Activated naive CD4-positive, alpha-beta T cell treated with anti-CD3 and anti-CD28 coated beads, Interleukin-2, amount 10 ng/mL, durations not matched to agents 7 days and 5 days (primary cell): Measurements from ENCODE around the gene MSMP.

Experiments
- CTCF ChIA-PET: fragments of 350-600 bp; sonication (Branson Sonifier 250); formaldehyde crosslinking; loops from one replicate; lab custom pipeline; 2021; ENCODE audit warnings: antibody characterized with exemption; lab: Charles Lee
- DNase-seq: peaks from one replicate; pipeline ENCODE4 v3.0.0-alpha.2; 2020
- H3K27ac Mint-ChIP-seq: one replicate; pipeline ENCODE4 v1.8.0; 2021; ENCODE audit warnings: mild to moderate bottlenecking, moderate library complexity, mixed read lengths
- H3K27me3 Mint-ChIP-seq: one replicate; pipeline ENCODE4 v1.8.0; 2021; ENCODE audit warnings: mild to moderate bottlenecking, mixed read lengths
- H3K36me3 Mint-ChIP-seq: one replicate; pipeline ENCODE4 v1.8.0; 2021; ENCODE audit warnings: mixed read lengths
- H3K4me1 Mint-ChIP-seq: one replicate; pipeline ENCODE4 v1.8.0; 2021; ENCODE audit warnings: mixed read lengths
- H3K4me3 Mint-ChIP-seq: one replicate; pipeline ENCODE4 v1.8.0; 2021; ENCODE audit warnings: mild to moderate bottlenecking, moderate library complexity, mixed read lengths
- H3K9me3 Mint-ChIP-seq: one replicate; pipeline ENCODE4 v1.8.0; 2021; ENCODE audit warnings: mixed read lengths

MSMP gene

GRCh38 chr9:35790025-35790384 lies 35.9 kb upstream of the MSMP start:
- Mint-ChIP-seq H3K9me3 (no peaks in the 10 kb centered on the region), H3K4me1 (peaks cover 7% of the 10 kb centered on the region), H3K4me3 (no peak overlapping the region), H3K36me3 (peaks cover 20% of the 10 kb centered on the region), H3K27me3 (no peaks in the 10 kb centered on the region), H3K27ac (no peak overlapping the region)
- no peak for DNase-seq
- CTCF ChIA-PET = interaction anchor here (0.7 to 5.4 kb wide), 34 partner anchors 11 to 233 kb away, joined by 3 to 97 read pairs (median 5); partner anchors contain the start of genes CCDC107, CREB3, FAM221B and HINT2

GRCh38 chr9:35789541-35789940 lies 35.5 kb upstream of the MSMP start:
- Mint-ChIP-seq H3K4me1 (peaks cover 5% of the 10 kb centered on the region), H3K27me3 (no peaks in the 10 kb centered on the region), H3K36me3 (peaks cover 22% of the 10 kb centered on the region), H3K9me3 (no peaks in the 10 kb centered on the region), H3K4me3 (no peak overlapping the region), H3K27ac (no peak overlapping the region)
- no peak for DNase-seq
- CTCF ChIA-PET = interaction anchor here (0.7 to 5.4 kb wide), 30 partner anchors 11 to 234 kb away, joined by 3 to 97 read pairs (median 6); partner anchors contain the start of genes CCDC107, CREB3, FAM221B and RMRP

GRCh38 chr9:35783418-35783817 lies 29.3 kb upstream of the MSMP start:
- no peaks in the 10 kb centered on the region for H3K27me3 Mint-ChIP-seq
- peaks cover 32% of the 10 kb centered on the region for H3K36me3 Mint-ChIP-seq
- CTCF ChIA-PET = interaction anchor here (1.7 kb wide), 1 partner anchor 99 kb away, joined by 5 read pairs; no protein-coding TSS in a partner anchor

GRCh38 chr9:35781066-35781465 lies 27.0 kb upstream of the MSMP start:
- no peaks in the 10 kb centered on the region for H3K27me3 Mint-ChIP-seq
- no peak overlapping the region for H3K27ac Mint-ChIP-seq
- no peak for DNase-seq
- peaks cover 21% of the 10 kb centered on the region for H3K36me3 Mint-ChIP-seq
- no peak overlapping the region for H3K4me3 Mint-ChIP-seq
- H3K9me3 Mint-ChIP-seq = no peaks in the 10 kb centered on the region
- H3K4me1 Mint-ChIP-seq = no peaks in the 10 kb centered on the region
- CTCF ChIA-PET = no interaction called here

More at GRCh38 chr9:35783418-35783817, 29.3 kb upstream of the MSMP start:
- H3K27ac Mint-ChIP-seq = no peak overlapping the region
- DNase-seq = no peak
- H3K4me1 Mint-ChIP-seq = no peaks in the 10 kb centered on the region
- H3K4me3 Mint-ChIP-seq = no peak overlapping the region
- H3K9me3 Mint-ChIP-seq = no peaks in the 10 kb centered on the region

GRCh38 chr9:35778496-35778895 lies 24.4 kb upstream of the MSMP start:
- peaks cover 12% of the 10 kb centered on the region for H3K36me3 Mint-ChIP-seq
- no peaks in the 10 kb centered on the region for H3K27me3 Mint-ChIP-seq
- no peaks in the 10 kb centered on the region for H3K9me3 Mint-ChIP-seq
- no peak for DNase-seq
- H3K4me3 Mint-ChIP-seq = no peak overlapping the region
- CTCF ChIA-PET = interaction anchor here (0.8 to 1.9 kb wide), 4 partner anchors 12 to 166 kb away, joined by 3 to 9 read pairs (median 3); no protein-coding TSS in a partner anchor
- no peak overlapping the region for H3K27ac Mint-ChIP-seq
- H3K4me1 Mint-ChIP-seq = no peaks in the 10 kb centered on the region

GRCh38 chr9:35776018-35776417 lies 21.9 kb upstream of the MSMP start:
- peak overlapping the region; percentile 28 for H3K27ac Mint-ChIP-seq
- H3K4me3 Mint-ChIP-seq = no peak overlapping the region
- no peak for DNase-seq
- CTCF ChIA-PET = interaction anchor here (0.8 to 1.8 kb wide), 3 partner anchors 9 to 106 kb away, joined by 3 to 8 read pairs (median 3); no protein-coding TSS in a partner anchor
- H3K36me3 Mint-ChIP-seq = peaks cover 8% of the 10 kb centered on the region
- no peaks in the 10 kb centered on the region for H3K4me1 Mint-ChIP-seq
- no peaks in the 10 kb centered on the region for H3K27me3 Mint-ChIP-seq
- no peaks in the 10 kb centered on the region for H3K9me3 Mint-ChIP-seq

- no peak for DNase-seq
- Mint-ChIP-seq H3K27me3 (no peaks in the 10 kb centered on the region), H3K9me3 (no peaks in the 10 kb centered on the region), H3K4me1 (no peaks in the 10 kb centered on the region), H3K36me3 (peaks cover 3% of the 10 kb centered on the region), H3K27ac (no peak overlapping the region), H3K4me3 (no peak overlapping the region)
- CTCF ChIA-PET = interaction anchor here (0.8 to 1.8 kb wide), 3 partner anchors 10 to 107 kb away, joined by 3 to 8 read pairs (median 3); no protein-coding TSS in a partner anchor
Measured at GRCh38 chr9:35774907-35775635, 21.0 kb upstream of the MSMP start.

- H3K36me3 Mint-ChIP-seq = no peaks in the 10 kb centered on the region
- no peaks in the 10 kb centered on the region for H3K9me3 Mint-ChIP-seq
- H3K4me1 Mint-ChIP-seq = no peaks in the 10 kb centered on the region
- no peak for DNase-seq
- H3K4me3 Mint-ChIP-seq = no peak overlapping the region
- H3K27ac Mint-ChIP-seq = no peak overlapping the region
- H3K27me3 Mint-ChIP-seq = no peaks in the 10 kb centered on the region
- CTCF ChIA-PET = interaction anchor here (0.8 to 2.2 kb wide), 2 partner anchors 17 to 23 kb away, joined by 5 to 9 read pairs; no protein-coding TSS in a partner anchor
Measured at GRCh38 chr9:35771943-35772342, 17.9 kb upstream of the MSMP start.

GRCh38 chr9:35771534-35771933 lies 17.5 kb upstream of the MSMP start:
- Mint-ChIP-seq H3K27ac (no peak overlapping the region), H3K36me3 (no peaks in the 10 kb centered on the region), H3K4me1 (no peaks in the 10 kb centered on the region), H3K4me3 (no peak overlapping the region), H3K27me3 (no peaks in the 10 kb centered on the region), H3K9me3 (no peaks in the 10 kb centered on the region)
- no peak for DNase-seq
- CTCF ChIA-PET = interaction anchor here (1.1 to 2.2 kb wide), 2 partner anchors 17 to 19 kb away, joined by 4 to 9 read pairs; no protein-coding TSS in a partner anchor

- CTCF ChIA-PET = interaction anchor here (0.7 to 2.2 kb wide), 4 partner anchors 17 to 113 kb away, joined by 3 to 9 read pairs (median 4); partner anchors contain the start of genes CCDC107 and RMRP
- Mint-ChIP-seq H3K36me3 (no peaks in the 10 kb centered on the region), H3K27ac (no peak overlapping the region), H3K9me3 (no peaks in the 10 kb centered on the region), H3K4me1 (no peaks in the 10 kb centered on the region), H3K4me3 (no peak overlapping the region), H3K27me3 (no peaks in the 10 kb centered on the region)
- DNase-seq = no peak
Measured at GRCh38 chr9:35771075-35771433, 17.0 kb upstream of the MSMP start.

GRCh38 chr9:35769763-35770162 lies 15.7 kb upstream of the MSMP start:
- Mint-ChIP-seq H3K4me1 (no peaks in the 10 kb centered on the region), H3K9me3 (no peaks in the 10 kb centered on the region), H3K36me3 (no peaks in the 10 kb centered on the region), H3K27ac (no peak overlapping the region), H3K27me3 (no peaks in the 10 kb centered on the region), H3K4me3 (no peak overlapping the region)
- CTCF ChIA-PET = interaction anchor here (0.5 kb wide), 1 partner anchor 19 kb away, joined by 3 read pairs; no protein-coding TSS in a partner anchor
- no peak for DNase-seq

- H3K9me3 Mint-ChIP-seq = no peaks in the 10 kb centered on the region
- no peaks in the 10 kb centered on the region for H3K4me1 Mint-ChIP-seq
- H3K27ac Mint-ChIP-seq = no peak overlapping the region
- DNase-seq = no peak
- CTCF ChIA-PET = interaction anchor here (0.6 to 1.1 kb wide), 2 partner anchors 10 to 55 kb away, joined by 3 to 4 read pairs; no protein-coding TSS in a partner anchor
- H3K4me3 Mint-ChIP-seq = no peak overlapping the region
- H3K27me3 Mint-ChIP-seq = no peaks in the 10 kb centered on the region
- H3K36me3 Mint-ChIP-seq = peaks cover 3% of the 10 kb centered on the region
Measured at GRCh38 chr9:35767458-35767857, 13.4 kb upstream of the MSMP start.

GRCh38 chr9:35766997-35767396 lies 12.9 kb upstream of the MSMP start:
- no peaks in the 10 kb centered on the region for H3K9me3 Mint-ChIP-seq
- no peaks in the 10 kb centered on the region for H3K4me1 Mint-ChIP-seq
- peaks cover 3% of the 10 kb centered on the region for H3K36me3 Mint-ChIP-seq
- no peak overlapping the region for H3K4me3 Mint-ChIP-seq
- DNase-seq = no peak
- H3K27me3 Mint-ChIP-seq = no peaks in the 10 kb centered on the region
- CTCF ChIA-PET = interaction anchor here (0.7 to 1.1 kb wide), 2 partner anchors 10 to 55 kb away, joined by 3 to 4 read pairs; no protein-coding TSS in a partner anchor
- no peak overlapping the region for H3K27ac Mint-ChIP-seq

- H3K27ac Mint-ChIP-seq = no peak overlapping the region
- no peaks in the 10 kb centered on the region for H3K27me3 Mint-ChIP-seq
Measured at GRCh38 chr9:35763803-35764202, 9.7 kb upstream of the MSMP start.

More at GRCh38 chr9:35763803-35764202, 9.7 kb upstream of the MSMP start:
- no peak for DNase-seq
- Mint-ChIP-seq H3K36me3 (peaks cover 13% of the 10 kb centered on the region), H3K4me3 (no peak overlapping the region), H3K4me1 (peaks cover 19% of the 10 kb centered on the region), H3K9me3 (no peaks in the 10 kb centered on the region)
- CTCF ChIA-PET = no interaction called here
